MG63 (cell line): Measurements from ENCODE around the gene HCFC1R1. TPM values are rescaled to one million over a fixed set of nuclear protein-coding genes. Genes with fewer than 3 reads are reported as not detected.

ENCODE experiments used
- DNase-seq: peaks from one replicate; pipeline ENCODE4 v3.0.0-alpha.2; 2020
- H3K27me3 ChIP-seq: fragments of 250-450 bp; sonication (Bioruptor Pico); 2 replicates; pipeline ENCODE4 v1.5.1; 2020; ENCODE audit warnings: mild to moderate bottlenecking, moderate library complexity
- H3K36me3 ChIP-seq: fragments of 250-450 bp; sonication (Bioruptor Pico); 2 replicates; pipeline ENCODE4 v1.5.1; 2020; ENCODE audit warnings: mild to moderate bottlenecking, moderate library complexity
- H3K4me3 ChIP-seq: fragments of 250-450 bp; sonication (Bioruptor Pico); 2 replicates; pipeline ENCODE4 v1.5.1; 2020; ENCODE audit warnings: mild to moderate bottlenecking, moderate library complexity
- H3K9me3 ChIP-seq: fragments of 250-450 bp; sonication (Bioruptor Pico); 2 replicates; pipeline ENCODE4 v1.5.1; 2020; ENCODE audit warnings: mild to moderate bottlenecking, moderate library complexity
- total RNA-seq: library from RNA; depleted of rRNA; stranded (reverse); fragments of >200 nt; shearing (Covaris generic); gene quantifications from 2 replicates; pipeline ENCODE4 v1.2.3, GENCODE V29; 2014; ENCODE audit warnings: low replicate concordance

HCFC1R1 gene
- total RNA-seq, 1 experiment from 2014 or later, result 60.7 TPM

GRCh38 chr16:3045758-3046640 is 22.3 kb upstream of the HCFC1R1 start, which contains the start of gene MMP25:
MMP25 (plus strand) TSS chr16:3046561; CDS start chr16:3046918, 357 bp downstream.
- Histone ChIP-seq H3K27me3 (peaks cover 28% of the 10 kb centered on the region), H3K9me3 (no peaks in the 10 kb centered on the region), H3K36me3 (no peaks in the 10 kb centered on the region), H3K4me3 (peak within 1 kb of the TSS; percentile 50)
- no peak for DNase-seq

DNA sequence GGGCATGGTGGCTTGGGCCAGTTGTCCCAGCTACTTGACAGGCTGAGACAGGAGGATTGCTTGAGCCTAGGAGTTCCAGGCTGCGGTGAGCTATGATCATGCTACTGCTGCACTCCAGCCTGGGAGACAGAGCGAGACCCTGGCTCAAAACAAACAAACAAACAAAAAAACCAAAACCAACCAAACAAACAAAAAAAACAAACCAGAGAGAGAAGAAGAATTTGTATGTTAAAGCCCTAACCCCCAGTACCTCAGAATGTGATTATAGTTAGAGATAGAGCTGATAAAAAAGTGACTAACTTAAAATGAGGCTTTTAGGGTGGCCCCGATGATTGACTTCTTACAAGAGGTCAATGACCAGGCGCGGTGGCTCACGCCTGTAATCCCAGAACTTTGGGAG is 21.0 kb upstream of the HCFC1R1 start:
- Histone ChIP-seq H3K4me3 (no peak overlapping the region), H3K27me3 (peaks cover 29% of the 10 kb centered on the region), H3K9me3 (no peaks in the 10 kb centered on the region), H3K36me3 (no peaks in the 10 kb centered on the region)
- no peak for DNase-seq

DNA sequence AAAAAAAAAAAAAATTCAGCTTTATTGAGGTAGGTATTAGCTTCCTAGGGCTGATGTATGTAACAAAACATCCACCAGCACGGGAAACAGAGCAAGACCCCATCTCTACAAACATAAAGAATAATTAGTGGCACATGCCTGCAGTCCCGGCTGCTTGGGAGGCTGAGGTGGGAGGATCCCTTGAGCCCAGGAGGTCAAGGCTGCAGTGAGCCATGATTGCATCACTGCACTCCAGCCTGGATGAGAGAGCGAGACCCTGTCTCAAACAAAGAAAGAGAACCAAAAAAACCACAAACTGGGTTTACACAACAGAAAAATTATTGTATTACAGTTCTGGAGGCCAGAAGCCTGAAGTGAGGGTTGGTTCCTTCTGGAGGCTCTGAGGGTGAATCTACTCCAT is 18.6 kb upstream of the HCFC1R1 start:
- Histone ChIP-seq H3K4me3 (no peak overlapping the region), H3K9me3 (no peaks in the 10 kb centered on the region), H3K36me3 (no peaks in the 10 kb centered on the region), H3K27me3 (peaks cover 47% of the 10 kb centered on the region)
- DNase-seq, result no peak

DNA sequence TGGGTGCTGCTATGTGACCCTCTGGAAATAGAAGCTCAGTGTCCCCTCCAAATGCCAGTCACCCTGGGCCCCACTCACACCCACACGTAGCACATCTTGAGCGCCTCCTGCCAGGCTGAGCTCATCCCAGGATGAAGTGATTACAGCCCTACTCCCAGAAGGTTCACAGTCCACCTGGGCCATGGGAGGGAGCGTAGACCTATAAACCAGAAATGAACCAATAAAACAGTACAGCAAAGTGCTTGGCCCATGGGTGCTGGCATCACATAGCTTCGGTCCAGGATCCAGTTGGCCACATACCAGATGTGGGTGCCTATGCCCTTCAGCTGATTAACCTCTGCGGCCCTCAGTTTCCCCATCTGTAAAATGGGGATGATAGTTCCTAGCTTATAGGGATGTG is 15.2 kb upstream of the HCFC1R1 start:
- no peak overlapping the region for H3K4me3 ChIP-seq
- no peaks in the 10 kb centered on the region for H3K36me3 ChIP-seq
- H3K9me3 ChIP-seq, result no peaks in the 10 kb centered on the region
- peaks cover 48% of the 10 kb centered on the region for H3K27me3 ChIP-seq
- no peak for DNase-seq

GRCh38 chr16:3038256-3038655 is 14.5 kb upstream of the HCFC1R1 start:
- Histone ChIP-seq H3K9me3 (no peaks in the 10 kb centered on the region), H3K36me3 (no peaks in the 10 kb centered on the region), H3K27me3 (peaks cover 53% of the 10 kb centered on the region), H3K4me3 (no peak overlapping the region)
- no peak for DNase-seq

DNA sequence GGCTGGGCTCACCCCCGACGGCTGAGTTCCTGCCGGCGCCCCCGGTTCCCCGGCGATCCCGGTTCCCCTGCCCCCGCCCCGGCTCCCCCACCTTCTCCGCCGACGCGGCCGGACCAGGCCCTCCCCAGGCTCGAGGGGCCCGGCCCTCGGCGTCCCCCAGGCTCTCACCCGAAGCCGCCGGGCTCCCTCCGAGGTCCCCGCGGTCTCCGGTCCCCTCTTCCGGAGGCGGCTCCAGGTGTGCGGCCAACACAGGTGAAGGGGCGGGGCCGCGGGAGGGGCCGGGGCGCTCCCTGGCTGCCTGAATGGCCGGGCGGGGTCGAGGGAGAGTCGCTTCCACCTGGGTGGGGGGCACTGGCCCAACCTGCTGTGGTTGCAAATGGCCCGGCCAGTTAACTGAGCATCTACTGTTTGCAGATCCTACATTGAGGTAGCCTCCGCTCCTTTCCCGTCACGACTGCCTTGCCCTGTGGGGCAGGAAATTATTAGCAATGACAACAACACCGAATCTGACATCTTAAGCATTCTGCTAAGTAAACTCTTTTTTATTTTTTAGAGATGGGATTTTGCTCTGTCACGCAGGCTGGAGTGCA is 13.1 kb upstream of the HCFC1R1 start, which contains the start of gene BICDL2:
TSS of gene BICDL2 (minus strand) at position 219 of the 590 bp plus-strand sequence. CDS start 1,448 bp downstream, outside the sequence.
- Histone ChIP-seq H3K27me3 (peaks cover 67% of the 10 kb centered on the region), H3K36me3 (no peaks in the 10 kb centered on the region), H3K9me3 (no peaks in the 10 kb centered on the region), H3K4me3 (no peak within 1 kb of the TSS)
- DNase-seq, result no peak

DNA sequence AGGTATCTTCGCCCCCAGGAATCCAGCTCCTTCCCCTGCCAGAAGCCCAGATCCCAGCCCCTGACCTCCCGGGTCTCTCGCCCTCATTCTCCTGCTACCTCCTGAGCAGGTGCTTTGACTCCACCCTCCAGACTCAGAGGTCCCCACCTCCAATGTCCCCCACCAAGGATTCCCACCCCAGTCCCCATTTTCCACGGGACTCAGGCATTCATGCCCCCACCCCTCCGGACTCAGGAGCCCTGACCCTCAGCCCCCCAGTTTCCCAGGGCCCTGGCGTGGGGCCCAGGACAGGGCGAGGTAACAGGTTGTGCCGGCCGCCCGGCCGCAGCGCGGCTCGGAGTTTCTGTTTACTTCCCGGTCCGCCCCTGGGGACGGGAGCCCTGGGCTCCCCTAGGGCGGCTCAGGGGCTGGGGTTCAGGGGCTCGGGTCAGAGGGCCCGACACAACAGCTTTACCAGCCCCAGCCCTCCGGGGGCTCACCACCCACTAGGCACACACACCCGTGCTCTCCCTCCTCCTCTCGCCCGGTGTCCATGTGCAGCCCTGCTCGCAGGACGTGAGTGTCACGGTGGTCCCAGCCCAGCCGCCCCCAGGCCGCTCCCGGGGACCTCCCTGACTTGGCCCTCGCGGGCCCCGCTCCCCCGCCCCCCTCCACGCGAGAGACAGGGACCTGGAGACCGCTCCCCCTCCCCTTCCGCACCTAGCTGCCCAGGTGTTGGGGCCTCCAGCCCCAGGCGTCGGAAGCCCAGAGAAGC is 12.4 kb upstream of the HCFC1R1 start:
- H3K27me3 ChIP-seq, result peaks cover 68% of the 10 kb centered on the region
- no peaks in the 10 kb centered on the region for H3K9me3 ChIP-seq

GRCh38 chr16:3035289-3035971 is 11.7 kb upstream of the HCFC1R1 start:
- peaks cover 68% of the 10 kb centered on the region for H3K27me3 ChIP-seq
- H3K4me3 ChIP-seq, result no peak overlapping the region
- no peaks in the 10 kb centered on the region for H3K9me3 ChIP-seq
- H3K36me3 ChIP-seq, result no peaks in the 10 kb centered on the region
- no peak for DNase-seq

More for the DNA sequence above, 12.4 kb upstream of the HCFC1R1 start:
- DNase-seq, result no peak
- H3K4me3 ChIP-seq, result no peak overlapping the region
- no peaks in the 10 kb centered on the region for H3K36me3 ChIP-seq

- H3K9me3 ChIP-seq, result no peaks in the 10 kb centered on the region
- peaks cover 2% of the 10 kb centered on the region; the same call in 1 of the 2 replicates for H3K36me3 ChIP-seq
- no peak overlapping the region for H3K4me3 ChIP-seq
- no peak for DNase-seq
- peaks cover 51% of the 10 kb centered on the region for H3K27me3 ChIP-seq
These were observed 8.9 kb upstream of the HCFC1R1 start for GRCh38 chr16:3032624-3033023.

- Histone ChIP-seq H3K27me3 (peaks cover 30% of the 10 kb centered on the region), H3K4me3 (no peak overlapping the region), H3K36me3 (peaks cover 19% of the 10 kb centered on the region), H3K9me3 (no peaks in the 10 kb centered on the region)
- no peak for DNase-seq
These were observed 6.8 kb upstream of the HCFC1R1 start for GRCh38 chr16:3030222-3031212.

- no peak for DNase-seq
- H3K4me3 ChIP-seq, result no peak overlapping the region
- peaks cover 24% of the 10 kb centered on the region for H3K36me3 ChIP-seq
- H3K9me3 ChIP-seq, result no peaks in the 10 kb centered on the region
- H3K27me3 ChIP-seq, result peaks cover 26% of the 10 kb centered on the region
These were observed 5.9 kb upstream of the HCFC1R1 start for GRCh38 chr16:3029491-3030221.

- Histone ChIP-seq H3K27me3 (peaks cover 20% of the 10 kb centered on the region), H3K36me3 (peaks cover 24% of the 10 kb centered on the region), H3K9me3 (no peaks in the 10 kb centered on the region), H3K4me3 (no peak overlapping the region)
- DNase-seq, result no peak
These were observed 5.1 kb upstream of the HCFC1R1 start for GRCh38 chr16:3028716-3029319.

DNA sequence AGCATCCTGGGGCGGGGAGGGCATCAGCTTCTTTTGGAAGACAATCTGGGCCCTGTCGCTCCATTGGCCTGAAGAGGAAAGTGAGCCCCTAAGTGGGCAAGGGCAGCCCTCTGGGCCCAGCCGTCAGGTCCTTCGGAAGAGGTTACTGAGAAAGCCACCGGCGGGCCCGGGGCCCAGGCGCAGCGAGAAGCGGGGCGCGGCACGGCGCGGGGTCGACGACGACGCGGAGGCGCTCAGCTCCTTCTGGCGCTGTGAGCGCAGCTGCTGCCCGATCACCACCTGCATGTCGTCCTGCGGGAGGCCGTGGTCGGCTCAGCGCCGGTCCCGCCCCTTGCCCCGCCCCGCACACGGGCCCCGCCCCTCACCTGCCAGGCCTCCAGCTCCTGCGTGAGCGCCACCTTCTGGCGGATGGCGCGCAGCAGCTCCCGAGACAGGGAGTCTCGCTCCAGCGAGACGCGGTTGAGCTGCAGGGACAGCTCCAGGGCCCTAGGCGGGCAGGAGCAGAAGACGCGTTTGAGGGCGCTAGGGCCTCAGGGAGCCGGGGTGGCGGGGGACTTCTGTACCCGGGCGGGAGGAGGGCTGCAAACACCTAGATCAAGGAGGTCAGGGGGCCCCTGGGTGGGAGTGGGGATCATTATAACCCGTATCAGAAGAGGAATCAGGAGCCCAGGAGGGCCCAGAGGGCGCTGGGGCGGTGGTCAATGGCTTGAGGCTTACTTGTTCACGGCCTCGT is 4.4 kb upstream of the HCFC1R1 start:
- H3K36me3 ChIP-seq, result peaks cover 24% of the 10 kb centered on the region
- H3K27me3 ChIP-seq, result peaks cover 14% of the 10 kb centered on the region
- H3K9me3 ChIP-seq, result no peaks in the 10 kb centered on the region
- no peak overlapping the region for H3K4me3 ChIP-seq
- DNase-seq, result peak; percentile 39

GRCh38 chr16:3027489-3027795 is 3.7 kb upstream of the HCFC1R1 start:
- H3K36me3 ChIP-seq, result peaks cover 30% of the 10 kb centered on the region
- H3K9me3 ChIP-seq, result no peaks in the 10 kb centered on the region
- peaks cover 7% of the 10 kb centered on the region for H3K27me3 ChIP-seq
- DNase-seq, result no peak
- H3K4me3 ChIP-seq, result no peak overlapping the region
